Measurements from ENCODE around the gene BCR.
"Not testable (repeated sequence)": the region's sequence is repeated elsewhere in the genome, so short reads cannot be mapped to it uniquely, and the experiment has no call there.

BCR gene

DNA sequence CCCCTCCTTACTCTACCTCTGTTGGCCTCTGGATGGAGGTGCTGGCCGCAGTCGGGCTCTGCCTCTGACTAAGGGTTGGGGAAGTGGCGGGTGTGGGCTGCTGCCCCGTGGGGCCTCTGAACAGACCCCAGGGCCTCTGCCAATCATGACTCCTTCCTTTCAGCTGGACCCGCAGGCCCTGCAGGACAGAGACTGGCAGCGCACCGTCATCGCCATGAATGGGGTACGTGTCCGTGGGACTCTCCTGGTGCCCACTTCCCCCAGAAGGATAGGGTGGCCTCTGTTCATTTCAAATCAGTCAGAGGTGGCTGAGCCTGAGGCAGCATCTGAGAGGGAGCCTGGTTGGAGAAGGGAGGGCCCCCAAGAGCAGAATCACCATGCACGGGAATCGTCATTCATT lies 129.0 kb downstream of the BCR start:
- not testable (repeated sequence) for DNase-seq (ENCODE audit: low read depth in 2 of 2, low spot score in 1 of 2)

DNA sequence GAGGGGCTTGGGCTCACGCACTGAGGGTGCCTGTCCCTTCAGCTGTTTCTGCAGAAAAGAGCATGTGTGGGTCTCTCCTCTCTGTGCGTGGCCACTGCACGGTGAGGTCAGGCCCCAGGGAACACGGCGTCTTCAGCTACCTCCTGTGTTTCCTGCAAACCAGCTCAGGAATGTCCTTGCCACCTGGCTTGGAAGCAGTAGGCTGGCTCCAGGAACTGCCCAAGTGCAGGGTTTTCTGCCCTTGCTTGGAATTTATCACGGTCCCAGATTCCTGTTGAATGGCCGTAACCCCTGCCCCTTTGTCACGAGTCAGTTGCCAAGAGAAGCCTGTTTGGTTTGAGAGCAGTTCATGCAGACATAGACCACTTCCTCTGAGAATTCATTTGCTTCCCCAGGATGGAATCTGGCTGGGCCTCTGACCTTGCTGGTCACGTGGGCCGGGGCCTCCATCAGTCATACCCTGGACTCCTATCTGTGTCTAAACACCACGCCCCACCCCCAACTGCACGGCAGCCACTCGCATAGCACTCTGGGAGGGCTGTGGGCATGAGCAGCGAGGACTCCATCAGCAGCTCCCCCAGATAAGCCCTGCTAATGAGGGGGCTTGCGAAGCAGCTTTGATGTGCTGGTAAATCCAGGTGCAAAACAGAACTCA lies 130.3 kb downstream of the BCR start:
- DNase-seq (ENCODE audit: low read depth in 2 of 2, low spot score in 1 of 2) = not testable (repeated sequence)

DNA sequence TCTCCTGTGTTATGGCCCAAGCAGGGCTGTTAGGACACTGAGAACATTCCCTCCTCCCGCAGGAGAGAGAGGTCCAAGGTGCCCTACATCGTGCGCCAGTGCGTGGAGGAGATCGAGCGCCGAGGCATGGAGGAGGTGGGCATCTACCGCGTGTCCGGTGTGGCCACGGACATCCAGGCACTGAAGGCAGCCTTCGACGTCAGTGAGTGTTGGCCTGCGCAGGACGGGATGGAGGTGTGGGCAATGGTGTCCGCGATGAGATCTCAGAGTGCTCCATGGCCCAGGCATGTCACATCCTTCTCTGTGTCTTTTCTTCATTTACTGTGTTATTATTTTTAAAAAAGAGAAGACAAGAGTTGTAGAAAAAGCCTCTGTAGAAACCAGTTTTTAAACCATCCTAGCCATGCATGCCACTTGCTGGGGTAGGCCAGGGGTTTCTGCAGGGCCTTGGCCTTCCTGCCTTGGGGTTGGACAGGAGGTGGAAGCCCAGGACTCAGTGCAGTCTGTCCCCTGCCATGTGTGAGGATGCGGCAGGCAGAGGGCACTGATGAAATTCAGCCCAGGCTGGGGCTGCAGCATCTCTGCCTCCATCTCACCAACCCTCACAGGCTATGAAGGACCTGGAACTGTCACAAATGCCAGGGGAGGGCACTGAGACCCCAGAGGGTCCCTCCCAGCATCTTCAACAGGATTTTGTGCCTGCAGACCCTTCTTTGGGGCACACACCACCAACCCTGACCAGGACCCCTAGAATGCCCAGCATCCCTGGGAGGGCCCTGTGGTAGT lies 131.5 kb downstream of the BCR start:
- DNase-seq (ENCODE audit: low read depth in 2 of 2, low spot score in 1 of 2) = not testable (repeated sequence)

DNA sequence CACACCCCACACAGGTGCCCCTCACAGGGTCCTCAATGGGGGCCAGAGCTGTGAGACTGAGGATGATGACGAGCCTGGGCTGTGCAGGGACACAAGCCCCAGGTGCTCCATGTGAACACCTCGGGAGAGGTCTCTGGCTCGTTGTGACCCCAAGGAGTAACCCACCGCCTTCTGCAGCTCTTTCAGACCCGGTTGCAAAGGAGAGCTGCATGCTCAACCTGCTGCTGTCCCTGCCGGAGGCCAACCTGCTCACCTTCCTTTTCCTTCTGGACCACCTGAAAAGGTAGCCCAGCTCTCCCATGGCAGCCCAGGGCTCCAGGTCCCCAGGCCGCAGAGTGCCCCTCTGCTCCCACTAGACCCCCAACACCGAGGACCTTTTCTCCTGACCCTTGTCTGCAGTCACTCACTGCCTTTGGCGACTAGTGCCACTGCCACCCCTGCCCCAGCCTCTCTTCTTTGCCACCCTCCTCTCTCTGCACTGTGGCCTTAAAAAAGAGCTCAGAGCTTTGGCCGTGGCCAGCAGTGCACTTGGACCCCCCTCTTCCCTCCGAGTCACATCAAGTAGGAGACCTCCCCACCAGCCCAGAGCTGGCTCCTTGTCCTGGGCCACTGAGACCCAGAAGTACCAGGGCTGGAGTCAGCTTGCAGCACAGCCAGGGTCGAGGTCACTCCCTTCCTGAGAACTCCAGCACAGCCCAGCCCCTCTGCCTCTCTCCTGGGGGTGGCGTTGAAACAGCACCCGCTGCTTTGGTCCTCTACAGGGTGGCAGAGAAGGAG lies 133.7 kb downstream of the BCR start:
- DNase-seq (ENCODE audit: low read depth in 2 of 2, low spot score in 1 of 2) = no peak

DNA sequence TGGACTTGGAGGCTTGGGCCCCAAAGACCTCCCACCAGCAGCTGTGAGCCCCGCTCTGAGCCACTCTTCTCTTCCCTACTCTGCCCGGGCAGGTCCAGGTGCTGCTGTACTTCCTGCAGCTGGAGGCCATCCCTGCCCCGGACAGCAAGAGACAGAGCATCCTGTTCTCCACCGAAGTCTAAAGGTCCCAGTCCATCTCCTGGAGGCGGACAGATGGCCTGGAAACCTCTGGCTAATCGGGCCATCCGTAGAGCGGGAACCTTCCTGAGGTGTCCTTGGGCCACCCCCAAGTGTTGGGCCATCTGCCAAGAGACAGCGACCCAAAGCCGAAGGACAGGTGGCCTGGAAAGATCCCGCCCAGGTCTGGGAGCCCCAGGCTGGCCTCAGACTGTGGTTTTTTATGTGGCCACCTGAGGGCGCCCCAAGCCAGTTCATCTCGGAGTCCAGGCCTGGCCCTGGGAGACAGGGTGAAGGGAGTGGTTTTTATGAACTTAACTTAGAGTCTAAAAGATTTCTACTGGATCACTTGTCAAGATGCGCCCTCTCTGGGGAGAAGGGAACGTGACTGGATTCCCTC lies 135.1 kb downstream of the BCR start:
- no peak for DNase-seq (ENCODE audit: low read depth in 2 of 2, low spot score in 1 of 2)

DNA sequence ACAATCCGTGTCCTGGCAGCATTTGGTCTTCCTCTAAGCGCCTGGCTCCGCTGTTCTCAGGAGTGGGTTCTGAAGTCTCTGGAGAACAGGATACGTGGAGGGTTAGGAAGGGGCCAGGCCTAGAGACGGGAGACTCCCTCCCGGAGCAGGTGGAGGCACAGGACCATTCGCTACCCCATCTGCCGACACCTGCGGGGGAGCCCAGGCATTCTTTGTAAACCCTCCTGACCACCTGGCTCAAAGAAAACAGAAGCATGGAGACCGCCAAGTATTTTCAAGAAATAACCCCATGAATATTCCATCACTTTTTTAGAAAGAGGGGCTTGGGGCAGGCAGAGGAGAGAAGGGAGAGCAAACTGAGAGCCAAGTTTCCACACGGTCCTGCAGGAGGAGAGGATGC lies 136.3 kb downstream of the BCR start:
- not testable (repeated sequence) for DNase-seq (ENCODE audit: low read depth in 2 of 2, low spot score in 1 of 2)

DNA sequence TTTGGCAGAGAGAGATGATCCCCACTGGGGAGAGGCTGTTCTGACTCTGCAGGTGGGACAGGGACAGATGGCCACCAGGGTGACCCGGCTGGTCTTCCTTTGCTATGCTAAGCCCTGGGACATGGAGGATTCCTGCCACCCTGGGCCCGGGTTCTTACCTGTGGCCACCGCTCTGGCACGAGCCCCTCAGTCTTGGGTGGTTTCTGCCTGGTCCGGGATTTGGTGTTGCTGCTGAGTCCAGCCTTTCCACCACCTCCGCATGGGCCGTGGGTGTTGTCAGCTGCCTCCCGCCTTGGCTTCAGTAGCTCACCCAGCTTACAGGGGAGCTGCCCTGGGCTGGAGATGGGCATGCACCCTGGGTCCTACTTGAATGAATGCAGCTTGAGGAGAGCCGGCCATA lies 138.0 kb downstream of the BCR start:
- DNase-seq (ENCODE audit: low read depth in 2 of 2, low spot score in 1 of 2) = not testable (repeated sequence)

DNA sequence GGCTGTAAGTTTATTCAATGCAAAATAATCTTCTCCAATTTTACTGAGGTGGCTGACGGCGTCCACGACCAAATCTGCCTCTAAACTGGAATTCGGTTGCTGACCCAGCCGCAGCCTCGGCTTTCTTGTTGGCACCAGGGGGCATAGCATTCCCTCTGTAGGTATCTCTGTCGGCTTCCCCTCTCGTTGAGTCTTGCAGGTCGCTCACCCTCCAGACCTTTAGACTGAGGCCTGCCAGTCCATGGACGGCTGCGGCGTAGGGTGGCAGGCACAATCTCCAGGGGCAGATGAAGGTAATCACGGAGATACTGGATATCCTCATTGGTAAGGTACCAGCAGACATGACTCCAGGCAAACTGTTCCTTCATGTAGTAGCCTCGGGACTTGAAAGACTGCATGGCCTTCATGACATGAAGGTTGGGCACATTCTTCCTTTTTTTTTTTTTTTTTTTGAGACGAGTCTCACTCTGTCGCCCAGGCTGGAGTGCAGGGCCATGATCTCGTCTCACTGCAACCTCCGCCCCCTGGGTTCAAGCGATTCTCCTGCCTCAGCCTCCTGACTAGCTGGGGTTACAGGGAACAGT lies 142.3 kb downstream of the BCR start:
- not testable (repeated sequence) for DNase-seq (ENCODE audit: low read depth in 2 of 2, low spot score in 1 of 2)

DNA sequence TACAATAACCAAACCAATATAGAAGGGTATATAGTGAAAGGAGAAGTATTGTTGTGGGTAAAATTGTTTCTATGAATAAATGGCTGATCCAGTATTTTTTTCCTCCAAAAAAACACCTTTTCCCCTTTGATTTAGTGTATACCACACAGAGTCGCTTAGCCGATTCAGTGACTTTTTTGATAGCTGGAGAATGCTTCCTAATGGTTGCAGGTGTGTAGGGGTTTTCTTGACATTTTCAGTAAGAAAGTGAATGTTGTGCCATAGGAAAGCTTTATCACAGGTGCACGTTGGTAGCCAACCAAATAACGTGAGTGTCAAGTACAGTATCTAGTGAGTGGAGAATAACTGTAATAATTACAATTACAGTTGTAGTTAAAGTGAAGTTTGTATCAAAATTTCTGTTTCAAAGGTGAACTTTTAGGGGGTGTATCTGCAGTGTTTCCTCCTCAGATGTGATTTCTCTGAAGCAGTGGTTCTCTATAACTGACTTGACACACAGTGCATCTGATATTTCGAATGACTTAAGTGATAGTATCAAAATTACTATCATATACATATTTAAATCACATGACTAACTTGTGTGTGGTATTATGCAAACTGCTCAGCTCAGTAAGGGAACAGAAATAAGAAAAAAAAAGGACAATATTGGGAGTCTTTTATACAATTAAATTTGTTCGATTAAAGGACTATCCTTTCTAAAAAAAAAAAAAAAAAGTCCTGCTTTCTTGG lies 143.8 kb downstream of the BCR start:
- DNase-seq (ENCODE audit: low read depth in 2 of 2, low spot score in 1 of 2) = not testable (repeated sequence)

DNA sequence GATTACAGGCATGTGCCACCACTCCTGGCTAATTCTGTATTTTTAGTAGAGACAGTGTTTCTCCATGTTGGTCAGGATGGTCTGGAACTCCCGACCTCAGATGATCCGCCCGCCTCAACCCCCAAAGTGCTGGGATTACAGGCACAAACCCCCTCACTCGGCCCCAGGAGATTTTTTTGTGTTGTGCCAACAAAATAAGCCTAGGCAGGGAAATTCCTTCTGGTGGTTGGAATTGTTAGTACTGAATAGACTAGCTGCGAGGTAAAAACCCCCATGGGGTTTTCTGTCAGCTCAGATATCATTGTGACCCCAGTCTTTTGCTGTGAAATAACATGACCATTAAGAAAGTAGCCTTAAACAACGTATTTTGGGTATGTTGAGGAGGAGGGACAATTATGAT lies 144.9 kb downstream of the BCR start:
- DNase-seq (ENCODE audit: low read depth in 2 of 2, low spot score in 1 of 2) = no peak

DNA sequence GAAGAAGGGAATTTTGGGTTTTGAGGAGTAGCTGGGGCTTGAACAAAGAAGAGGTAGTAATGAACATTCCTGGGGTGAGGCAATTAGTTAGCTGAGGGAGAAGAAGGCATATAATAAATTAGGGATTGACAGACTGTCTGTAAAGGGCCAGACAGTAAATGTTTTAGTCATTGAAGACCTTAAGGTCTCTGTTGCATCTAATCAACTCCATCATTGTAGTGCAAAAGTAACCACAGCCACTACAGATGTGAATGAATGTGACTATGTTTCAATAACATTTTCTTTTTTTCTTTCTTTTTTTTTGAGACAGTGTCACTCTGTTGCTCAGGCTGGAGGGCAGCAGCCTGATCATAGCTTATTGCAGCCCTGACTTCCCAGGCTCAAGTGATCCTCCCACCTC lies 153.5 kb downstream of the BCR start:
- DNase-seq (ENCODE audit: low read depth in 2 of 2, low spot score in 1 of 2) = not testable (repeated sequence)

DNA sequence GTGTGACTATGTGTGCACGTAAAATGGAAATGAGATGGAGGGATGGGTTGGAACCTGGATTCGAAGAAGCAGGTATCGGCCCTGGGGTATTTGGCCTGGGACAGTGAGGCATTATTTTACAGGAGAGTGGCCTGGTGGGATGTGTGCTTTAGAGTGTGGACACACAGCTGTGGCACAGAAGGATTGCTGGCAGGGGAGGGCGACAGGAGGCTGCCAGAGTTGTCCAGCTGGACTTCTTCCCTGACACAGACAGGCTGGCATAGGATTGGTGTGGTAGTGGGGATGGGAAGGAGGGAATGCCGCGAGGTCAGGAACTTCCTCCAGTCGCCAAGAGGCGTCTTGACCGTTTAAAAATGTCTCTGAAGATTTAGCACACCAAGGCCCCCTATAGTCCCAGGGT lies 157.4 kb downstream of the BCR start:
- DNase-seq (ENCODE audit: low read depth in 2 of 2, low spot score in 1 of 2) = not testable (repeated sequence)

DNA sequence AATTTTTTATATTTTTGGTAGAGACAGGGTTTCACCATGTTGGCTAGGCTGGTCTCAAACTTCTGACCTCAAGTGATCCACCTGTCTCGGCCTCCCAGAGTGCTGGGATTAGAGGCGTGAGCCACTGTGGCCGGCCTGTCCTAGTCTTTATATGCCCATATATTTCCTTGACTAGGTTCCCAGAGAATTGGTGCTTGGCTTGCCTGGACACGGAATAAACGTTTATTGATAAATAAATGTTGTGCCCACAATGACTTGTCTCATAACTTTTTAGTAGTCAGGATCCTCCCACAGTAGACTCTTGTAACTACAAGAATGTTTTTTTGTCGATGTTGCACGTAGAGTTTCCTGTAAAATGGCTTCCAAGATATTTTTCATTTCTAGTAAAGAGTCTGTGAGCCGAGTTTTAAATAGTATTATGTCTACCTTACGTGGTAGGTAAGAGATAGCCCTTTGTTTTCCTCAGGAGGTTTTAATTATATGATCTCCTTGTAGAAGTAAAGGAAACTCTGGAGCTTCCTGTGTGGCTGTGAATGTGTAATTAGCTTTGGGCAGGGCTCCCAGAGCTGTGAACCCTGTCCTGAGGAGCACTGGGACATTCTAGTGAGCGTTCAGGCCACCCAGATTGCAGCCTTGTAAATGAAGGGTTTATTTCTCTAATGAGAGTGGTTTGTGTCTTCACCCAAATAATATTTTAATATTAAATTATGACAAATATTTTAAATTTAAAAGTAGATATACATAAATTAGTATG lies 161.8 kb downstream of the BCR start:
- not testable (repeated sequence) for DNase-seq (ENCODE audit: low read depth in 2 of 2, low spot score in 1 of 2)

DNA sequence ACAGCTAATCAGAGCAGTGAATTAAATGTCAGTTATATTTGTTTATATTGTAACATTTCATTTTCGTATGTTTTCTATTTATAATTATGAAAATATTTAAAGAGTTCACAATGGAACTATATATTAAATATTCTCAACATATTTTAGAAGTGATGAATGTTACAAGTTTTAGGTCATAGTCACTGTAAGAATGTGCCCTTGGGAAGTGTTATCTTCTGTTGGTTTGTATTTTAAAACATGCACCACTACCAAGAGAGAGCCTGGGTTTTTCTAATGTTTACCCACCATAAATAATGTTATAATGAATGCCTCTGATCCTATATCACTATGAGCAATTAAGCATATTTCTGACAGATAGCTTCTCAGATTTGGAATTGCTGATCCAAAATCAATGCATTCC lies 171.0 kb downstream of the BCR start:
- no peak for DNase-seq (ENCODE audit: low read depth in 2 of 2, low spot score in 1 of 2)

DNA sequence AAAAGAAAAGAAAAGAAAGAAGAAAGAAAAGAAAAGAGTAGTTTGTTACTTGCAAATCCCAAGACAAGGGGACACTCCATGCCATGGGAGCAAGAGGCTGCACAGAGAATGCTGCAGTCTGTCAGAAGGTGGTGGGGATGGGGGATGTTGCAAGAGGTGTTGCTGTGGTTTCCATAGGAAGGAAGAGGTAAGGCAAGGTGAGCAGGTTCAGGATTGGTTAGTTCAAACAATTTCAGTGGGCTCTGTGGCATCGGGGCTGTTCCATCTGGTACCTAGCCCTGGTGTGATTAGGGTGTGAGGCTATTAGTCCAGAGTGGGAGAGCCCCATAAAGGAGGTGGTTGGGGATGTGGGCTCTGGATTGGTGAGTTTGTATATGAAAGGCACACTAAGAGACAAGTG lies 172.7 kb downstream of the BCR start:
- no peak for DNase-seq (ENCODE audit: low read depth in 2 of 2, low spot score in 1 of 2)

DNA sequence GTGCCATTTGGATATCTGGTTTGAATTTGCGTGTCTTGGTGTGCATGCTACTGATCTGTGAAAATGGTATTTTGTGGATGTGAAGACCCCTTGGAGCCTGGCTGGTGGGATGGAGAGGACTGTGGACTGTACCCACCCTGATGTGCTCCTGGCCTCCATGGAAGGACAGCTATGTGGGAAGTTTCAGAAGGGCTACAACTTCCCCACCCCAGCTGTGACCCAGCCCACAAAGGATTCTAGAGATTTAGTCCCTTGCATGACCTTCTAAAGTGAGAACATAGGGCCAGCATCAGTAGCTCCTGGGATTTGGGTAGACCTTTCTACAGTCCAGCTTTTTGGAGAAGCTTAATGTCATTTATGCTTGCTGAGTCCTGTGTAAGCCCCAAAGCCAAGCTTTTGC lies 173.4 kb downstream of the BCR start:
- DNase-seq (ENCODE audit: low read depth in 2 of 2, low spot score in 1 of 2) = no peak

DNA sequence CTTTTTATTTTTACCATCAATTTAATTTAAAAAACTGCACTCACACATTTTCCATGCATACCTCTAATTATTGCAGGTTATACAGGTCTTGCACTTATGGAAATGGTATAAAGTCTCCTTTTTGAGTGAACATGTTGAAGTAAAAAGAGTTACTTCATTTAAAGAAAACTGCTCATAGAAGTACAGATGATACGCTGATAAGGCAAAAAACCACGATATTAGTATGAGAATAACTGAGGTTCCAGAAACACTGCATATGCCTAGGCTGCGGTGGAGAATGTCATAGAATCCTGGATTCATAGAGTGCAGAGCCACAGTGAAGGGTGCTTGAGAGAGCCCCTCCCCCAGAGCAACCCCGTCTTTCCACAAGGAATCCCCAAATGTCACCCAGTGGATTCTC lies 175.8 kb downstream of the BCR start:
- no peak for DNase-seq (ENCODE audit: low read depth in 2 of 2, low spot score in 1 of 2)

DNA sequence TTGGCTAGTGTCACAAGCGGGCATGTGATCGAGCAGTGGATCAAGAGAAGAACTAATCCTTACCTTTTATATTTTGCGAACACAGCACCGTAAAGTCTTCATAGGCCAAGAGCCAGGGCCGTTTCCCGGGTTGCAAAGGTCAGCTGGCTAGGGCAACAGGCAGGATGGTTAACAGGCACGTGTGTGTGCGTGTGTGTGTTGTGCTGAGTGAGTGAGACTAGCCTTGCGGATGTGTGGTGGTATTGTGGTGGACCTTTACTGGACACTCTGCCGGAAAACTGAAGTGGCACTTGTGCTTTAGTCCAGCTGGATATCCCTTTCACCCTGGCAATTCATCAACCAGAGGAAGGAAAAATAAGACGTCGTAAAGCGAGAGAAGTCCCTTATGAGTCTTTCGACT lies 176.7 kb downstream of the BCR start:
- no peak for DNase-seq (ENCODE audit: low read depth in 2 of 2, low spot score in 1 of 2)

DNA sequence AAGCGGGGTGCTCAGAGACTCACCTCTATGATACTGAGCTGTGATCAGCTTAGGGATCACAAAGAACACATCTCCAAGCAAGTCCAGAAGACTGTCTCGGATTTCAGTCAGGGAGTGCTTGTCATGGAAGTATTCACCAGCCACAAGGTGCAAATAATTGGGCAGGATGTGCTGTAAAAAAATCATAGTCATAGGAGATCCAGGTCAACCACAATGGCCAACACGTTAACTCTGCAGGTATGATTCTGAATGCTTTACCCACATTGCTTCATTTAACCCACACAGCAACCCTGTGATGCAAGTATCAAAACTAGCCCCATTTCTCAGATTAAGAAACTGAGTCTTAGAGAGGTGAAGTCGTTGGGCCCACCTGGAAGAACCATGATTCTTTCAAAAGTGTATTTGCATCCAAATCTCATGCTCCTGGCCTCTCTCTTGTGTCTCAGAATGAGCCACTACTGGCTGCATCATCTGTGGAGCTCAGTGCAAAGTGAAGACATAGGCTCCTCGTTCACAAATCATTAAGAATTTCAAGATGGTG lies 179.3 kb downstream of the BCR start:
- no peak for DNase-seq (ENCODE audit: low read depth in 2 of 2, low spot score in 1 of 2)

DNA sequence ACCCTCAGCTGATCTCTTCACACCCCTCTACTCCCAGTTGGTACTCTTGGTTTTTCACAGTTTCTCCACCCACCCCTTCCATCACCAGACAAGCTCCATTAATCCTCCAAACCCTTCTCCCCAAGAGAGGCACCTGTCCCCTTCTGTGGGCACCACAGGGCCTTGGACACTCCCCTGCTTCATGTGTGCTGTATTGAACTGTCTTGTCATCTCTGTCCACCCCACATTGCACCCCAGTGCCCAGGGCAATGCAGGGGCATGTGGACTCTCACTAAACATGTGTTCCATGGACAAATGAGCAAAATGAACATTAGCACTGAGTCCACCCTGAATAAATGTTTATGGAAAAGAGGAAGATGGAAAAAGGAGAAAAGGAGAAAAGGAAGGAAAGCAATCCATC lies 181.4 kb downstream of the BCR start:
- no peak for DNase-seq (ENCODE audit: low read depth in 2 of 2, low spot score in 1 of 2)

Measured in stimulated activated CD8-positive, alpha-beta memory T cell treated with anti-CD3 and anti-CD28 coated beads, Interleukin-4, amount 100 ng/mL, for 1 hour (primary cell).